ENCODE data around the gene ZFHX3. TPM values are rescaled to one million over a fixed set of nuclear protein-coding genes. Genes with fewer than 3 reads are reported as not detected.

Gene ZFHX3
- polyA plus RNA-seq, 1 donor from 2014 or later = 26.4 TPM

GRCh38 chr16:73062743-73063733, 15.1 kb upstream of the ZFHX3 start:
- Histone ChIP-seq H3K27ac (ENCODE audit: low read length) (peak overlapping the region; percentile 59), H4K20me1 (ENCODE audit: insufficient read depth) (no peaks in the 10 kb centered on the region), H3K9ac (ENCODE audit: low read length) (peak overlapping the region; percentile 98)

More at GRCh38 chr16:73062743-73063733, 15.1 kb upstream of the ZFHX3 start:
- peak; percentile 31 for TF ChIP-seq TAF1 (IDR thresholded peaks at IDR 0.05; ENCODE audit: low read depth)
- TF ChIP-seq POLR2AphosphoS5 (IDR thresholded peaks at IDR 0.05) = peak; percentile 47
- TF ChIP-seq EP300 (conservative IDR thresholded peaks at IDR 0.05; ENCODE audit: poor library complexity, severe bottlenecking) = peak; percentile 13
- TF ChIP-seq REST (IDR thresholded peaks at IDR 0.05; ENCODE audit: borderline replicate concordance) = peak; percentile 48
- peak; percentile 14 for TF ChIP-seq MXI1 (conservative IDR thresholded peaks at IDR 0.05; ENCODE audit: poor library complexity, severe bottlenecking)
- no peak for TF ChIP-seq RAD21 (conservative IDR thresholded peaks at IDR 0.05)
- TF ChIP-seq EZH2 (IDR thresholded peaks at IDR 0.05; ENCODE audit: borderline replicate concordance, insufficient read depth, low read length, poor library complexity, severe bottlenecking) = no peak
- TF ChIP-seq CTCF (IDR thresholded peaks at IDR 0.05; ENCODE audit: poor library complexity, severe bottlenecking) = peak; percentile 20
- peak; percentile 39 for TF ChIP-seq SMC3 (conservative IDR thresholded peaks at IDR 0.05; ENCODE audit: poor library complexity)
- Histone ChIP-seq H3K79me2 (replicated peaks; ENCODE audit: insufficient read depth, low read length) (peaks cover 74% of the 10 kb centered on the region), H3K9me2 (ENCODE audit: insufficient read depth, low read length) (no peaks in the 10 kb centered on the region), H3K36me3 (ENCODE audit: insufficient read depth, low read length) (no peaks in the 10 kb centered on the region), H3F3A (ENCODE audit: insufficient read depth, low read length, poor library complexity, severe bottlenecking) (no peaks in the 10 kb centered on the region), H3K4me2 (ENCODE audit: low read length) (peak overlapping the region; percentile 85), H3K4me3 (ENCODE audit: low read length) (peak overlapping the region; percentile 69), H2AFZ (ENCODE audit: low read depth, low read length) (no peak overlapping the region), H3K27me3 (ENCODE audit: insufficient read depth, low read depth, low read length) (peaks cover 61% of the 10 kb centered on the region), H3K9me3 (ENCODE audit: low read length) (no peaks in the 10 kb centered on the region)

Data from neural cell (in vitro differentiated cells).